Stimulated activated CD8-positive, alpha-beta memory T cell treated with anti-CD3 and anti-CD28 coated beads, Interleukin-12 subunit alpha, Interleukin-12 subunit beta, amount 100 ng/mL, for 4 hours (primary cell): ENCODE results near the gene MBP.
"Not testable (repeated sequence)": the region's sequence is repeated elsewhere in the genome, so short reads cannot be mapped to it uniquely, and the experiment has no call there.

ENCODE experiments used
- DNase-seq: peaks from one replicate; pipeline ENCODE4 v3.0.0-alpha.2; 2020; ENCODE audit warnings: low read depth

The MBP gene

DNA sequence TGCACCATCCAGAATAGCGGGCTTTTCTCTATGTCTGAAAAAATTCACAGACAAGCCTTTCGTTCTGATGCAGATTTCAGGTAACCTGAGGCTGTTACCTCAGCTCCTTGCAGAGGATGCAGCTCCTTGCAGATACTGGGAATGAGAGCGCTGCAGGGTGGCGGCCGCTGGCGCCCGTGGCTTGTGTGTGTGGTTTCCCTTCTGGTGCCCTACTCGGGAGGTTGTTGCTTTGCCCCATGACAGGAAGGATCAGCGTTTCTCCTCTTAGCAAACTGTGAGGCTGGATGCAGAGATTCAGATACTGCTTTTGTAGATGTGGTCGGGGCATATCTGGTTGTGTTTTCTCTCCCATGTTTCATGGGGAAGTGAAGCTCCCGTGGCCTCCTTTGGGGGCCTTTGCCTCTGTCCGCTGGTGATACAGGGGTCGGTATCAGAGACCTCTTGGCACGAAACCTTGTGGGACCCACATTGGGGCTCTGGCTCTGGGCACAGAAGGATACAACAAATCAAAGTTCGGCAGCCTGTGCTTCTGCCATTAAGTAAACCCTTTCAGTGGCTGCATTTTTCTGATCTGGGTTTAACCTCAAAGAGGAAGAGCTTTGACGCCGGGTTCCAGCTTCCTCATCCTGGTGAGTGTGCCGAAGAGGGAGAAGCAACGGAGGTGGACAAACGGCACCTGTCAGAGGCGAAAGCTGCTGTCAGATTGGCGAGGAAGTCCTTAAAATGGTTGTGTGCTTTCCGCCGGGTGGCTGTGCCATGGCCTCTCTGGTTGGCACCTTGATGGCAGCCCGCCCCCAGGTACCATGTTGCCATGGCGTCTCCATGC, 127.8 kb downstream of the MBP start:
- DNase-seq, result no peak

DNA sequence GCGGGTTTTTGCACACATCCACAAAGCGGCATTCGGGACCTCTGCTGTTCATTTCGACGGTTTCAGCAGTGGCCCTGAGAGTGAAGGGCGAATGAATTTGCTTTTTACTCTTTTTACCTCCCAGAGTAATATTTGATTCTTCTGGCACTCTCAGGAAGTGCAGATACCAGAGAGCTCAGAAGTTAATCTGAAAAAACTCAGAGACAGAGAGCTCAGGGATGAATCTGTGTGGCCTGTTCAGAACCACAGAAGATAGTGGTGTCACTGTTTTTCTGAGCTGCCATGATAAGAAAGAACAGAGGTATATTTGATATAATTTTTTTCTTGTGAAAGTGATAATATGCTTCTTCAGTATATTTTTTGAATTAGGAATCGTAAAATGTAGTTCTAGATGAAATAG, 129.3 kb downstream of the MBP start:
- DNase-seq, result no peak

DNA sequence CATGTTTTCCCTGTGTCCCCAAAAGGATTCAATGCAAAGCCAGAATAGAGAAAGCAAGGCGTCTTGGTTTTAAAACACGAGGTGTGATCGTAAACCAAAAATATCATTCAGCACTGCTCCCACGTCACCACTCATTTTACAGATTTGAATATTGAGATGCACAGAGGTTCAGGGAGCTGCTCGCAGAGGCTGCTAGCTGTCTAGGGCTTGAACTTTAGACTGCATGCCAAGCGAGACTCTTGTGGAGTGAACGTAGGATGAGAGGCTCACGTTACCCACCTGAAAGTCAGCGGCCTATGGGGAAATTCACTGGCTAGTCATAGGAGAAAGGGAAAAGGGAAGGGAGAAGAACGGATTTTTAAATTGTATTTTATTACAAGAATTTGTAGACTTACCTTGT, 130.1 kb downstream of the MBP start:
- no peak for DNase-seq

DNA sequence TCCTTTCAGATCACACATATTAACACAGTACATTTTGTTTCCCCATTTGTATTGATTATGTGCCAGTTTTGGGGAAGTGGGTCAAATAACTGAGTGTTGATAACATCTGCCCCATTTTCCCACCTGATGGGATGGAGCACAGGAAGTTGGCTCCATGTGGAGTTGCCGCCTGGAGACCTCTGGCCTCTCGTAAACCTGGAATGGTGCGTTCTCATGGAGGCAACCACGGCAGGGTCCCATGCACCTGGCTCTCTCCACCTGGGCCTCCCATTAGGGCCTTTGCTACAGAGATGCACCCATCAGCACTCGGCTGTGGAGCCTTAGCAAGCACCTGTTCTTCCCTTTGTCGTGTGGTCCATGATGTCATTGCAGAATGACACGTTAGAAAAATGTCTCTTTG, 130.6 kb downstream of the MBP start:
- DNase-seq, result no peak

DNA sequence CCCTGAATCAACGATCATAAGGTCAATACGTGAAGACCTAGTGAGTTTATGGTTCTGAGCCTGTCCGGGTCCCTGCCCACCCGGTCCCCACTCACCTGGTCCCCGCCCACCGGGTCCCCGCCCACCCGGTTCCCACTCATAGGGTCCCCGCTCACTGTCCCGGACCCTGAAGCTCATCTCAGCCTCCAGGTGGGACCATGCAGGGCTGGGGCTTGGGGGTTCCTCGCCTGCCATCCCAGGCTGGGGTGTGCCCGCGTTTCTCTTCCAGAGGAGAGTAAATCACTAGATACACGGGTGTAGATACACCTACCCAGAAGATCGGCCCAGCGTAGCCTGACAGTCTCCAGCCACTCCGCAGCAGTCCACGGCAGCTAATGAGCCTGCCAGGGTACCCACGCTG, 131.5 kb downstream of the MBP start:
- no peak for DNase-seq

DNA sequence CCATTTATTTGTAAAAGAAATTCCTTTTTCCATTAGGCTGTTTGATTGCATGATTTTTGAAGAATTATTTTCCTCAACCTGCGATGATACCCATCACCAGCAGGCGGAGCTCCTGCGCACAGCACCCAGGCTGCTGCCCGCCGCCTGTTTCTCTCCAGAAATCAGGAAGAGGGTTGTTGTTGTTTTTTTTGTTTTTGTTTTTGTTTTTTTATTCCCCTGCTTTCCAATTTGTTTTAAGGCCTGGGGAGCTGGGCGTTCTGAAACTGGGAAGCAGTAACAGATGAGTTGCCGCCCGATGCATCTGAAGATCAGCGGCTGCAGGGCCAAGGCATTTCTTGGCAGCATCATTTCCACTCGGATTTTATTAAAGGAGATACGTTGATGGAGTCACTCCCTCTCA, 132.1 kb downstream of the MBP start:
- no peak for DNase-seq

DNA sequence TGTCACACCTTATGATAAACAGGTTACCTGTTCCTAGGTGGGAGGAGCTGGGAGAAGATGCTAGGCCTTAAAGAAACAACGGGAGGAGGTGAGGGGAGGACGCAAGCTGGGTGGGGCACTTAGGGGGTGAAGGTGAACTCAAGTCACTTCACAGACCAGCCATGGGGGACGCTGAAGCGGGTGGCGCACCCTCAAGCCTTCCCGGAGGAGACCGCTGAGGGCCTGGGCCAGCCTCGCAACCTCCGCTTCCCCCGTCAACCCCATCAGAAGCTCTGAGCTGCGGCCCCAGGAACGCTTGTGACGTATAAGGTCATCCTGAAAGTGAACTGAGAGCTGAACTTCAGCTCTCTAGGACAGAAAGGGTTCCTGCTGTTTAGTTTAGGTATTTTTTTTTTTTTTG, 133.5 kb downstream of the MBP start:
- no peak for DNase-seq

DNA sequence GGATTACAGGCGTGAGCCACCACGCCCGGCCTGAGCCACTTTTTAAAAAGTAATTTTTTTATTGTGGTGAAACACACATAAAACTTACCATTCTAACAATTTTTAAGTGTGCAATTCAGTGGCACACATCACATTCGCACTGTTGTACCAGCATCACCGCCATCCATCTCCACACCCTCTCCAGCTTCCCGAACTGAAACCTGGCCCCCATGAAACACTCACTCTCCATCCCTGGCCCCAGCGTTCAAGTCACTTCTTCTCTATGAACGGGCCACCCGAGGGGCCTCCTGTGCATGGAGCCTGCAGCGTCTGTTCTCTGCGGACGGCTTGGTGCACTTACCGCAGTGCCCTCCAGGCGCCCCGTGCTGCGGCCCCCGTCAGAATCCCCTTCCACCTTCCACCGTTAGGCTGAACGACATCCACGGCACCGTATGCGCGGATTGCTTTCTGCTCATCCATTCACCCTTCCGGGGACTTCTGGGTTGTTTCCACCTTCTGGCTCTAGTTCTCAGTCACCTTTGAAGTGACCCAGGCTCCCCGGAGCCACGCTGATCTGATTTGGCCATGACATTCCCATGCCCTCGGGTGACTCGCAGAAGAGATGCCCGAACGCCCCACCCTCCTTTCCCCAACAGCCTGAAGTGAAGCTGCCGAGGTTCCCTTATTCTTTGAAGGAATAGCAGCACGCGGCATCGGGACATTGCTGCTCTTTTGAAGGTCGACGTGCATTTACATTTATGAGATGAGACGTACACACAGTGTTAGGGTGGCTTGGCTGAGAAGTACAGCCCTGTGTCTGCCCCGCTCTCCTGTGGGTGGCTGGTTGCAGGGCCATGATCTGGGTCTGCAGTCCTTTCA, 134.4 kb downstream of the MBP start:
- DNase-seq, result no peak

DNA sequence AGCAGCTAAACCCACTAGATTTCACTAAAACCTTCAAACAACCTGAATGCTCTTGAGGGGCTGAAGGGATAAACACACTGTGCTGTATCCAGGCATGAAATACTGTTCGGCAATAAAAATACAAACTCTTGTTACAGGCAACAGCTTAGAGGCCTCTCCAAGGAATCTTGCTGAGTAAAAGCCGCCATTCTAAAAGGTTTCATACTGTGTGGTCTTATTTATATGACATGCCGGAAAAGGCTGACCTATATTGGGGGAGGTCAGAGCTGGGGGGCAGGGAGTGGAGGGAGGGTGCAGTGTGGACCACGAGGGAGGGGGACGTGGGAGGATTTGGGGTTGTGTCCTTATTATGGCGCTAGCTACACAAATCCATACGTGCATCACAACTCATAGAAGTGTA, 136.2 kb downstream of the MBP start:
- no peak for DNase-seq

DNA sequence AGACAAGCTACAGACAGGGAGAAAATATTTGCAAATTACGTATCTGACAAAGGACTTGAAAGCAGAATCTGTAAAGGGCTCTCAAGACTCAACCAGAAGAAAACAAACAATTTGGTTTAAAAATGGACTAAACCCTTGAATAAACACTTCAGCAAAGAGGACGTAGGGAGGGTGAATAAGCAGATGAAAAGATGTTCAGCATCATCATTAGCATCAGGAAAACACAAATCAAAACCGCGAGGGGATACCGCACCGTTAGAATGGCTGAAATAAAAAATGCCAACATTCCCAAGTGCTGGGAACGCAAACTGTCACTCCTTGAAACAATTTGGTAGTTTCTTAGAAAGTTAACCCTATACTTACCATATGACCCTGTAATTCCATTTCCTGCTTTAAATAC, 136.7 kb downstream of the MBP start:
- no peak for DNase-seq

DNA sequence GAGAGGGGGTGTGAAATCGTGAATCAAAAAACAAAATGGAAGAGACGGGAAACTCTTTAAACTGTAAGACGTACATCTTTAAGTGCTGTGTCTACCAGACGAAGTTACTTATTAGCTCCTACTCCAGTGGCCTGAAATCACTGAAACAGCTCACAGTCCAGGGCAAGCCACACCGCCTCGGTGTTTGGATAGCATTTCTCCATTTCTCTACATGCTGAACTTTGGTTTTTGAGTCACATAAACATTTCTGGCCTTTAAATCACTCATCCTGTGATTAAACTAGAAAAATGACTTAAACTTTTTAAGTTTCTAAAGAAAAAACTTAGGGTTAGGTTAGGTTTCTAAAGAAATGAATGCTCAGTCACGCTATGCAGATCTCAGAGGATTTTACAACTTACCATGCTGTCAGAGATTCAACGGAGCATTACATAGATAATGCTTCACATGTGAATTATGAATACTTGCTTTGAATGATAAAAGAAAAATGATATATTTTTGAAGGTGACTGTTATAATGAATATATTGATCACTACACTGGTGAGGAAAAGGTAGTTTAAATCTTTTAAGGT, 138.4 kb downstream of the MBP start:
- DNase-seq, result no peak

DNA sequence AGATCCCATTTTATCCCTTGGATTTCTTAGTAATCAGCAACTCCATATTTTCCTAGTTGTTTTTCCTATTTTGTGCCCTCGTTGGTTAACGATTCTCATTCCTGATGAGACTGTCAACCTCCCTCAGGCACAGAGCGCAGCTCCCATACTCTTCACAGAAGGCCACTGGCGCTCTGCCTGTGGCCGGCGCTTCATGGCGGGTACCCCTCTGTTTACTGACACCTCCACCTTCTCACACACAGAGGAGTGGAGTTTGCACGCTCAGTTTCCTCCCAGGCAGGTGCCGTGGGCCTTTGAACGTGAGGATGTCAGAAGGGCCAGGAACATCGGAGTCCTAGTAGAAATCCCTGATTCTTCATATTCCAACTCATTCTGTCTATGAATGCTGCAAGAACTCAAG, 139.0 kb downstream of the MBP start:
- no peak for DNase-seq

DNA sequence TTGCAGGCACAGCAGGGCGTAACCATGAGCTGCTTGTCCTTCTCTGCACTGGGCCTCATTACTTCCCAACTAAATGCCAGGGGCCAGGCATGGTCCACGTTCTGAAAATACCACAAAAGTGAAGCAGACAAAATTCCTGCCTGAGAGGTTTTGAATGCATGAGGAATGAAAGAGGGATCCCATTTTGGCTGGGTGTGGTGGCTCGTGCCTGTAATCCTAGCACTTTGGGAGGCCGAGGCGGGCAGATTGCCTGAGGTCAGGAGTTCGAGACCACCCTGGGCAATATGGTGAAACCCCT, 139.5 kb downstream of the MBP start:
- DNase-seq, result no peak

DNA sequence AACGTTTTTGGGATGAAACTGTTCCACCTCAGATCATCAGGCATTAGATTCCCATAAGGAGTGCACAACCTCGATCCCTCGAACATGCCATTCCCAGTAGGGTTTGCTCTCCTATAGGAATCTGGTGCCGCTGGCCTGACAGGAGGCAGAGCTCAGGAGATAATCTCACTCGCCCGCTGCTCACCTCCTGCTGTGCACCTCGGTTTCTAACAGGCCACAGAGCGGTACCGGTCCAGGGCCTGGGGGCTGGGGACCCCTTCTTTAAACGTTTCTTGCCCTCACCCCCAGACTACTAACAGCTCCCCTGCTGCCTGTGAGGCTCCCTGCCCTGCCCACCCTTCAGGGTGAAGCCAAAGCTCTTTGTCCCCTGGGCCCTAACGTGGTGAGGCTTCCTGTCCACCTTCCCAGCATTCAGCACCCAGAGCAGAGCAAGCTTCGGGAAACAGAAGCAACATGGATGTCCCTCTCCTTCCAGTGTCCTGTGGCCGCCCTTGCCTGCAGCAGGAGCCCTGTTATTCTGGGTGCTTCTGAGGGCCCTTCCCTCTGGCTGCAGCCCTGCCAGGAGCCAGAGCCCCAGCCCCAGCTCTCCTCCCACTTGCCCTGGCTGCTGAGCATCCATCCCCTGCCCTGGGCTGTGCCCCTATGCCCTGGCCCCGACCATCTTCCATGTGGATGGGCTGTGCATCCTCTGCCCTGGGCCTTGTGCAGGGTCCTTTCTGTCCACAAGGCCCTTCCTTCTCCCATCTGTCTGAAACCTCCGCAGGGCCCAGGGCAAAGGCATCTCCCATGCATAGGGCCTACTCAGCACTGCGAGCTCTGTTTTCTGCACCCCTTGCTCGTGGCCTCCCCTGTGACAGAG, 140.1 kb downstream of the MBP start:
- DNase-seq, result no peak

DNA sequence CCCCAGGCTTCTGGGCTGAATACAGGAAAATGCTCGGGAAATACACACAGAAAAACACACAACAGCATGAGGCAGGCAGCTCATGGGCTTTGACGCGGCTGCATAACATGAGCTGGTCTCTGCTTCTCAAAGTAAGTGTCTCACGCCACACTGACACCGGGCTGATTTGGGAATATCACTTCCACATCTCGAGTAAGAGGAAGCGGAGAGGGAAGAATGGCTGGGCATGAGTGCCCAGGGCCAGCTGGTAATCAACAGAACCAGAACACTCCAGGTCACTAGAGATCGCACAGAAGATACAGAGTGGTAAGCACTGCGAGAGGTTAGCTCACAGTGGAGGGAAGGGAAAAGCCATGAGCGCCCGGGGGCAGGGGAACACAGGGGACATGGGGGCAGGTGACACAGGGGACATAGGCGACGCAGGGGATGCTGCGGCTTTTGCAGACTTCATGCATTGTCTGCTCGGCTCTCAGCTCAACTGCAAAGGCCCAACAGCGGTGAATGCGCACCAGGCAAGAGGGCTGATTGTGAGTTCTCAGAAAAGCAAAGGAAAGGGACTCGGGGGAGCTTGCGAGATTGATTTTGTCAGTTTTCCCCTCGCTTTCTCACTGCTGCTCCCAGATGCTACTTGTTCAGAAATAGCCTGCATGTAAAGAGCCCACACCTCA, 141.4 kb downstream of the MBP start:
- no peak for DNase-seq

DNA sequence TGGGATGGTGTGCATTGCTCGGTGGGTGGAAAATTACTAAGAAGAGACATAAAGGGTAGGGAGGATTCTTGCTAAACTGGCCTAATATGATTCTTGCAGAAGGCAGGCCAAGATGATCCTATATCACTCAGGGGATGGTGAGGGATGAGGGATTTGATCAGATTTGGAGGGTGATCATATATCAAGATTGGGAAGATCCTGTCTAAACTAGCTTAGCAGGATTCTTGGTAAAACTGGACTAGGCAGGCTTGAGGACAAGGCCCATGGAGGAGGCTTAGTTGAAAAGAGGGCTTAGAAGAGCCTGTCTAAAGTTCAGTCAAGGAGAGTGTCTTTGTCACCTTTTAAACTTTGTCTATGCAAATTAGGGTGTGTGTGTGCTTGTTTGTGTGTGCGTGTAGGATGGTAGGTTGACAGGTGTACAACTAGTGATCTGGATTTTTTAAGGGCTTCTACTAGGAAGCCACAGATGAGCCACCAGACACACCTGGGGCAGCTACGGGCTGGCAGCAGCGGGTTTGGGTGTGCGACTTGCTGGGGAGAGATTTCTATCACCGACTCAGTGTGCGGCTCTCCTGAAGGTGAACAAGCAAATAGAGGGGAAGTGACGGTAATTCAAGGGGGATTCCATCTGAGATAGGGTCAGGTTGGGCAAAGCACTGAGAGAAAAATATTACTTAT, 142.1 kb downstream of the MBP start:
- not testable (repeated sequence) for DNase-seq

DNA sequence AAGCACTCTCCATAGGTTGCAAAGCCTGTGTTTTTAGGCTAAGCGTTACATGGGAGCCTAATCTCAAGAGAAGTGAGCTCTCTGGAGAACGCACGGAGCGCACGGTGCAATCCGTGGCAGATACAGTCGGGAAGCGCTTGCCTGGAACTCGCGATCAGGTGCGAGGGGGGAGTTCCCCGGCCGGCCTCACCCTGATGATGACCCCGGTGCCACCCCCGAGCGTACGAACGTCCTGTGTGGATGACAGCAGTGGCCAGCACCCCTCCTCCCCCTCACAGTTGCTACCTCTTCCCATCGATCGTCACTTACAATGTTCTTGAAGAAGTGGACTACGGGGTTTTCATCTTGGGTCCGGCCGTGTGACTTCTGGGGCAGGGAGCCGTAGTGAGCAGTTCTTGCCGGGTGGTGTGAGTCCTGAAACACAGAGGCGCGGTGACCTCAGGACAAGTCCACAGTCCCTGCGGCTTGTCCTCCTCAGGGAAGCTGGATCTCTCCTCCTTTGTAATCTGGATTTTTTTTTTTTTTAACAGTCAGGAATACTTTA, 142.9 kb downstream of the MBP start:
- DNase-seq, result no peak

DNA sequence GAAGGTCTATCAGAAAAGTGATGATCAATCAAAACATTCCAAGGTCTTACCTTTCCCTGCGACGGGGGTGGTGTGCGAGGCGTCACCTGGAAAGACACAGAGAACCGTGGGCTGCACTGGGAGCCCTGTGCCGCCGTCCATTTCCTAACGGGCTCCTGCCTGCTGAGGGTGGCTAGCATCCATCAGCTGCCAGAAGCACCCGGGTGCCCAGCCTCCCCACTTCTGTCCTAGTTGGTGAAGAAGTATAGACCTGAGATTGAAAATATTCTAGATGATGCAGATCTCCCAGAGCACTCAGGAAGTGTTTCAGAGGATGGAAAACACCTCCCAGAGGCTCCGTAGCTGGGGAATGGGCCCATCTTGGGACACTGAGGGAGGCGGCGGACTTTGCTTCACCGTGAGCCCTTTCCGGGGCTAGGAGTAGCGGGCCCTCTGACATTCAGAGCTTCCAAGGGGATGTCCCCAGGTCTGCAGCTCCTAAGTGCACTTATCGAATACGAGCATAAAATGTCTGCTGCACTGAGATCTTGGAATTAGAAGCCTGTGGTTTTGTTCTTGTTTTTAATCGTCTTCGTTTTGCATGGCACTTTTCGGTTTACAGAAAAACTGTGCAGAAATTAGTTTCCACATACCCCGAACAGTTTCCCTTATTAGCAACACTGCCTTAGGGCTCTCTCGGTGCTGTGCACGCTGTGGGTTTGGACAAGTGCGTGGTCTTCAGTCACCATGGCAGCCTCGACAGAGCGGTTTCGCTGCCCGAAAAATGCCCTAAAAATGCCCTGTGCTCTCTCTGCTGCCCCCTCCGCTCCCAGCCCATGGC, 143.5 kb downstream of the MBP start:
- no peak for DNase-seq

DNA sequence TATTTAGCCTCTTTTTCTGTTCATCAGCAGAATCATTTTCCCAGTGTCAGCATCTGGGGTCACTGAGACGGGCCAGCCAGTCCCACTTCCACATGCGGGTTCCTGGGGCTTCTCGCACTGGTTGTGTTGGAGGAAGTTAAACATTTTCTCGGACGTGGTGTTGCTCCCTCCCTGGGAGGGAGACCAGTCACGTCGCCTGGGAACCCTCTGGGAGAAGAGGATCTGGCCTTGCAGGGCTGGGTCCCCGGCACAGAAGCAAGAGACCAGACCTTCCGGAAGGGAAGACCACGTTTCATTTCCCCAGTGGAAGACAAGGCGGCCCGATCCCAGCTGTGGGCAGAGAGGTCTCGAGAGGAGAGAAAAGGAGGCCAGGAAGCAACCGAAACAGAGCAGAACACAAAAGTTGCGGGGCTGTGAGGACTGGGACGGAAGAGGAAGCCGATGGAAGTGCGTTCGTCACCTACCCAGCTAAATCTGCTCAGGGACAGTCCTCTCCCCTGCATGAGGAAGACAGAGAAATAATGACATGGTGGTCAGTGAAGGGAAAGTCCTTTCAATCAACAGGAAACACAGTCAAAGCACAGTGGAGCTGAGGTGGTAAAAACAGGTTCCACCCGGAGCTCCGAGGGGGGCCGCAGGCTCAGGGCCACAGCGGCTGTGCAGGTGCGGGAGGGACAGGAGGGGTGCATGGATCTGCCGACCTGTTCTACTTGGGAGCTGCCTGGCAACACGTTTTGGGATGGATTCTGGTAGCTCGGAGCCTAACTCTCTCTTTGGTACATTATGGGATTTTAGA, 144.4 kb downstream of the MBP start:
- no peak for DNase-seq
